H1 (cell line): ENCODE data around the gene RPS6KC1. TPM values are rescaled to one million over a fixed set of nuclear protein-coding genes. Genes with fewer than 3 reads are reported as not detected.

Source experiments
- polyA plus RNA-seq, 7 experiments: library from polyadenylated mRNA; depleted of rRNA in 3 of 7; stranded (reverse) in 5 of 7; unstranded in 2 of 7; fragments of >200 nt in 5 of 7; fragments of 200-250 nt in 2 of 7; gene quantifications; 1 replicate in 5 of 7; 2 replicates in 1 of 7; 4 replicates in 1 of 7; pipeline versions ENCODE4 v1.2.1 to v1.2.3, GENCODE V29; 2011 to 2013; ENCODE audit warnings: missing spikeins in 2 of 7, mixed read lengths in 2 of 7
- total RNA-seq: library from RNA; stranded (reverse); fragmentation: NEBNext Ultra II Directional; extraction: Animal tissue kit (Norgen Biotek cat#: 25700); gene quantifications from 2 replicates; pipeline ENCODE4 v1.2.1, GENCODE V29; 2021
- TF ChIP-seq, protein P1 (sequence below): fragments of 300-600 bp; sonication (generic); IDR thresholded peaks from 2 replicates; pipeline ENCODE4 v1.7.1; 2012; ENCODE audit warnings: low read length, moderate library complexity, mild to moderate bottlenecking, inconsistent platforms; ENCODE audit not compliant: insufficient replicate concordance

Gene RPS6KC1
- total and polyA plus RNA-seq, 2 of the 8 experiments (the other 6 are each of a cell fraction or from before 2014, with no cell fraction given): 4.9 to 17.6 TPM

DNA sequence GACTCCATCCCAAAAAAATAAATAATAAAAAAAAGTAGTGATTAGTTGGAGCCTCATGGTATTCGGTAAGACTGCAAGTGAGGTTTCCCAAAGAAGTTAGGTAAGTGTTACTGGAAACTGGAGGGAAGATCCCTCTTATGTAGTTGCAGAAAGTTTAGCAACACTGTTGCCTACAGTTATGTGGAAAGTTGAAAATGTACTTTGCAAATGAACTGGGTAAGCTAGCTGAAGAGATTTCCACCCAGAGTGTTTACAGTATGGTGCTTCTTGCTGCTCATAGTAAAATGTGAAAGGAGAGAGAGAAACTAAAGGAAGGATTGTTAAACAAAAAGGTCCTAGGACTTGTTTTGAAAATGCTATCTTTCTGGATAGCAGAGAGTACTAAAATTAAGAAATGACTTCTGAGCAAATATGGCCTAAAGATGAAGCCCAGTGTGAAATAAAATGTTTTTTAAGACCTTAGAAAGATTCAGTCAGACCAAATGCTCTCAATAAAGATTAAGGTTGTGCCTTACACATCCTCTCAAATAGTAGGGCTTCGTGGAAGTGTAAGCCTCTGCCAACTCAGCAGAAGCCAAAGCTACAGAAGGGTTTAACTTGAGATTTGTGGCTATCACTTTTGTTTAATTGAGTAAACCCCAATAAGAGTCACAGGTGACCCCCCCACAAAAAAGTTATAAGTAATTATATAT lies 31.5 kb downstream of the RPS6KC1 start (continued):
- TF ChIP-seq, protein P1, sequence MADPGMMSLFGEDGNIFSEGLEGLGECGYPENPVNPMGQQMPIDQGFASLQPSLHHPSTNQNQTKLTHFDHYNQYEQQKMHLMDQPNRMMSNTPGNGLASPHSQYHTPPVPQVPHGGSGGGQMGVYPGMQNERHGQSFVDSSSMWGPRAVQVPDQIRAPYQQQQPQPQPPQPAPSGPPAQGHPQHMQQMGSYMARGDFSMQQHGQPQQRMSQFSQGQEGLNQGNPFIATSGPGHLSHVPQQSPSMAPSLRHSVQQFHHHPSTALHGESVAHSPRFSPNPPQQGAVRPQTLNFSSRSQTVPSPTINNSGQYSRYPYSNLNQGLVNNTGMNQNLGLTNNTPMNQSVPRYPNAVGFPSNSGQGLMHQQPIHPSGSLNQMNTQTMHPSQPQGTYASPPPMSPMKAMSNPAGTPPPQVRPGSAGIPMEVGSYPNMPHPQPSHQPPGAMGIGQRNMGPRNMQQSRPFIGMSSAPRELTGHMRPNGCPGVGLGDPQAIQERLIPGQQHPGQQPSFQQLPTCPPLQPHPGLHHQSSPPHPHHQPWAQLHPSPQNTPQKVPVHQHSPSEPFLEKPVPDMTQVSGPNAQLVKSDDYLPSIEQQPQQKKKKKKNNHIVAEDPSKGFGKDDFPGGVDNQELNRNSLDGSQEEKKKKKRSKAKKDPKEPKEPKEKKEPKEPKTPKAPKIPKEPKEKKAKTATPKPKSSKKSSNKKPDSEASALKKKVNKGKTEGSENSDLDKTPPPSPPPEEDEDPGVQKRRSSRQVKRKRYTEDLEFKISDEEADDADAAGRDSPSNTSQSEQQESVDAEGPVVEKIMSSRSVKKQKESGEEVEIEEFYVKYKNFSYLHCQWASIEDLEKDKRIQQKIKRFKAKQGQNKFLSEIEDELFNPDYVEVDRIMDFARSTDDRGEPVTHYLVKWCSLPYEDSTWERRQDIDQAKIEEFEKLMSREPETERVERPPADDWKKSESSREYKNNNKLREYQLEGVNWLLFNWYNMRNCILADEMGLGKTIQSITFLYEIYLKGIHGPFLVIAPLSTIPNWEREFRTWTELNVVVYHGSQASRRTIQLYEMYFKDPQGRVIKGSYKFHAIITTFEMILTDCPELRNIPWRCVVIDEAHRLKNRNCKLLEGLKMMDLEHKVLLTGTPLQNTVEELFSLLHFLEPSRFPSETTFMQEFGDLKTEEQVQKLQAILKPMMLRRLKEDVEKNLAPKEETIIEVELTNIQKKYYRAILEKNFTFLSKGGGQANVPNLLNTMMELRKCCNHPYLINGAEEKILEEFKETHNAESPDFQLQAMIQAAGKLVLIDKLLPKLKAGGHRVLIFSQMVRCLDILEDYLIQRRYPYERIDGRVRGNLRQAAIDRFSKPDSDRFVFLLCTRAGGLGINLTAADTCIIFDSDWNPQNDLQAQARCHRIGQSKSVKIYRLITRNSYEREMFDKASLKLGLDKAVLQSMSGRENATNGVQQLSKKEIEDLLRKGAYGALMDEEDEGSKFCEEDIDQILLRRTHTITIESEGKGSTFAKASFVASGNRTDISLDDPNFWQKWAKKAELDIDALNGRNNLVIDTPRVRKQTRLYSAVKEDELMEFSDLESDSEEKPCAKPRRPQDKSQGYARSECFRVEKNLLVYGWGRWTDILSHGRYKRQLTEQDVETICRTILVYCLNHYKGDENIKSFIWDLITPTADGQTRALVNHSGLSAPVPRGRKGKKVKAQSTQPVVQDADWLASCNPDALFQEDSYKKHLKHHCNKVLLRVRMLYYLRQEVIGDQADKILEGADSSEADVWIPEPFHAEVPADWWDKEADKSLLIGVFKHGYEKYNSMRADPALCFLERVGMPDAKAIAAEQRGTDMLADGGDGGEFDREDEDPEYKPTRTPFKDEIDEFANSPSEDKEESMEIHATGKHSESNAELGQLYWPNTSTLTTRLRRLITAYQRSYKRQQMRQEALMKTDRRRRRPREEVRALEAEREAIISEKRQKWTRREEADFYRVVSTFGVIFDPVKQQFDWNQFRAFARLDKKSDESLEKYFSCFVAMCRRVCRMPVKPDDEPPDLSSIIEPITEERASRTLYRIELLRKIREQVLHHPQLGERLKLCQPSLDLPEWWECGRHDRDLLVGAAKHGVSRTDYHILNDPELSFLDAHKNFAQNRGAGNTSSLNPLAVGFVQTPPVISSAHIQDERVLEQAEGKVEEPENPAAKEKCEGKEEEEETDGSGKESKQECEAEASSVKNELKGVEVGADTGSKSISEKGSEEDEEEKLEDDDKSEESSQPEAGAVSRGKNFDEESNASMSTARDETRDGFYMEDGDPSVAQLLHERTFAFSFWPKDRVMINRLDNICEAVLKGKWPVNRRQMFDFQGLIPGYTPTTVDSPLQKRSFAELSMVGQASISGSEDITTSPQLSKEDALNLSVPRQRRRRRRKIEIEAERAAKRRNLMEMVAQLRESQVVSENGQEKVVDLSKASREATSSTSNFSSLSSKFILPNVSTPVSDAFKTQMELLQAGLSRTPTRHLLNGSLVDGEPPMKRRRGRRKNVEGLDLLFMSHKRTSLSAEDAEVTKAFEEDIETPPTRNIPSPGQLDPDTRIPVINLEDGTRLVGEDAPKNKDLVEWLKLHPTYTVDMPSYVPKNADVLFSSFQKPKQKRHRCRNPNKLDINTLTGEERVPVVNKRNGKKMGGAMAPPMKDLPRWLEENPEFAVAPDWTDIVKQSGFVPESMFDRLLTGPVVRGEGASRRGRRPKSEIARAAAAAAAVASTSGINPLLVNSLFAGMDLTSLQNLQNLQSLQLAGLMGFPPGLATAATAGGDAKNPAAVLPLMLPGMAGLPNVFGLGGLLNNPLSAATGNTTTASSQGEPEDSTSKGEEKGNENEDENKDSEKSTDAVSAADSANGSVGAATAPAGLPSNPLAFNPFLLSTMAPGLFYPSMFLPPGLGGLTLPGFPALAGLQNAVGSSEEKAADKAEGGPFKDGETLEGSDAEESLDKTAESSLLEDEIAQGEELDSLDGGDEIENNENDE: no peak
